HG02678 (cell line): ENCODE measurements around the gene LAMB3.

ENCODE experiments used
- ATAC-seq: cut with Tn5 transposase; IDR thresholded peaks from one replicate; pipeline ENCODE4 v1.9.1; 2021; ENCODE audit warnings: mild to moderate bottlenecking, moderate library complexity; ENCODE audit not compliant: unreplicated experiment

LAMB3 gene

DNA sequence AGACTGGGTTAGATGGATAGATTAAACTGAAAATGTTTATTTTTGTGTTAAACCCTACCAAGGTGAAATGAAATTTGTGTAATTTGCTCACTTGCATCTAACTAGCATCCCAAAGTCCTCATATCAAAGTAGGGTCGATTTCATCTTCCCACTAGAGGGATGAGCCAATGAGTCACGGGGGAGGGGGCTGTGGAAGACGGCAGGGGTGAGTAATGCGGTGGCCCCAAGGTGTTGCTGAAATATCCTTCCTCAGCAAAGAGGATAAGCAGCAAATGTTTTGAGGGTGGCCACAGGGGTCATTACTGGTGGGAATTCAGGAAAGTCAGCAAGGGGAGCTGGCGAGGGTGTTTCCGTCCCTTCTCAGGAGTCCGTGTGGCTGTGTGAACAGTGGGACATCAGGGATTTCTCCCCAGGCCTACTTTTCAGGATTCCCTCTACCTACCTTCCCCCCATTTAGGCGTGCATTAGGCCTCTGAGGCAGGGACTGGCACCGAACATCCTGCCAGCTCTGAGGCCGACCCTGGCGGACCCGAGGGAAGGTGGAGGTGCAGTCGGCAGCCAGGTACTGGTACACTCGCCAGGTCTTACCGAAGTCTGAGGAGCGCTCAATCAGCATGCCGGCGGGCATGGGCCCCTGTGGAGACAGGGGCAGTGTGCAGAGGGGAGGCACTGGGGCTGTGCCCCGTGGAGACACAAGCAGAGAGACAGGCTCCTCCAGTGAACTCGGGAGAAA lies 18.1 kb downstream of the LAMB3 start:
- ATAC-seq, result no peak

DNA sequence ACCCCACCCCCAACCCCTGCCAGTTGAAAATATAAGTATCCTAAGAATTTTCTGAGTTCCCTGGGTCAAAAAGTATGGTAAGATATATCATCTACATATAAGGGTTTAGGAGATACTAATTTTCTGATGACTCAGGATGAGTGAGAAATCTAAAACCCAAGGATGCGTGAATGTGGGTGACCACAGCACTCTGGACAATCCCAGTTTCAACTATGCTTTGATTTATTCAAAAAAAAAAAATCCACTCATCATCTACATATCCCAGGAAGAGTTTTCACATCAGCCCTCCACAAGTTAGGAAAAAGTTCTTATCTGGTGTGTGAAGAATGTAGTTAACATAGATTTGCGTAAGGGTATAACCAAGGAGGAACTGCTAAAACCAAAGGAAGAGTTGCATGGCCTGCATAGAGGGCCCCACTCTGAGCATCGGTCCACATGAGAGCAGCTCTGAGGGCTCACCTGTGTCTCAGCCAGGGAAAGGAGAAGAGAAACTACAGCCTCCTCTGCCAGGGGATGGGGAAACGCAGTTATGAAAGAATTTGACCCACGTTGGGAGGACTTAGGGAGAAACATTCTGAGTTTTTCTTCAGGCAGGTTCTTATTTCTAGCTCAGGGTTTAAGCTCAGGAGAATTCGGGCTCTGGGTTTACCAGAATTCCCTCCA lies 18.8 kb downstream of the LAMB3 start:
- ATAC-seq, result no peak

DNA sequence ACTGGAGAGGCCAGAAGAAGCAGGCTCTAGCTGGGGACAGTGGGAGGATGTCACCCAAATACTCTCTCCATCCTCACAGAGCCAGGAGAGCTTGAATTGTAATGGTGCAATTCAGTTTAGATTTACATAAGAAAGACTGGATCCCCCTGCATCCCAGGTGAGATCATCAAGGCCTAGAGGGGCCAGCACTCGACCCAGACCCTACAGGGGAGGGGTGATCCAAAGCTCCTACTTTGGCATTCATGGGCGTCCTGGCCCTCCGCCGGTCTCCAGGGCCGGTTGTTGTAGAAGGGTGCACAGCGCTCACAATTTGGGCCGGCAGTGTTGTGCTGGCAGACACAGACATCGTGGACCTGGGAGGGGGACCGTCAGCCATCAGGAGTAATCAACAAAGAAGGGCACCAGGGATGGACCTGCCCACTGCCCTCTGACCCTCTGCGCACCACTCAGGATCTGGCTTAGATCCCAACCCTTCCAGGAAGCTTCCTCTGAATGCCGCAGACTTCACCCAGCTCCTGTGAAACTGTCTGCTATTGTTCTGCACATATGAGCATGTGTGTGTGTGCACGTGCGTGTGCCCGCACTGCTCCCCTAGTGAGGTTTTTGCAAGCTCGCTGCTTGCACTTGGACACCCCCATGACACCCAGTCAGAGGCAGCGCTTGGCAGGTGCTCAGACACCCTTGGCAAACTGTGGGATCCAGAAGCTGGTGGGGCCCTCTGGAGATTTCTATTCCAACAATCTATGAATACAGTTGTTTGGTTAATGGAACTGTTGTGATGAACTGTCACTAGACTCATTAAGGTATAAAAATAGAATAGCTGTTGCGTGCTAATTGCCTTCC lies 21.6 kb downstream of the LAMB3 start:
- no peak for ATAC-seq

DNA sequence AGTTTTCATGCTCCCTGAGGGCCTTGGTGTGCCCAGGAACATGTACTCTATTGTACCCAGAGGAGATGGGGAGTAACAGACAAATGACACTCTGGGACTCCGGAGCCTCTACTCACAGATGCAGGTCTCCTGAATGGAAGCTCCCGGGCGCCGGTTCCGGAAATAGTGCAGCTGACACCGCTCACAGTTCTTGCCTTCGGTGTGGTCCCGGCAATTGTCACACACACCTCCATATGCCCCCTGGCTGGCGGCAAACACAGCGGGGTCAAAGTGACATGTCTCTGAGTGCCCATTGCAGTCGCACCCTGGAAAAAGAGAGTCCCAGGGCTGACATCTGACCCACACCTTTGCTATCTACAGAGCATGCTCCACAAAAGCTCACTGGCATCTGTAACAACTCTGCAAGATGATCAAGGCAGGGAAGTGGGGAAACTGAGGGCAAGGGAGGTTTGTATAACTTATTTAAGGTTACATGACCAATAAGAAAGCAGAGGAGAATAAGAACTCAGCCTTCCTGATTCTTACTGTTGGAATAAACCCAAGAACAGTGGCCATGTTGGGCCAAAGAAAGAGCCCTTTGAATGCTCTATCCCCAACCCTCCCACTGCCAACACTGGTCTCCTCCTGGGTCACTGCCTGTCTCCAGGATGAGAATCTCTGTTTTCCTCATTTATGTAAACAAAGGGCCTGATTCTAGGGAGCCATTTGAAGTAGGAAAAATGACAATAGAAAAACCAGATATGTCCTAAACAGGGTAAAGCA lies 22.4 kb downstream of the LAMB3 start:
- ATAC-seq, result no peak

DNA sequence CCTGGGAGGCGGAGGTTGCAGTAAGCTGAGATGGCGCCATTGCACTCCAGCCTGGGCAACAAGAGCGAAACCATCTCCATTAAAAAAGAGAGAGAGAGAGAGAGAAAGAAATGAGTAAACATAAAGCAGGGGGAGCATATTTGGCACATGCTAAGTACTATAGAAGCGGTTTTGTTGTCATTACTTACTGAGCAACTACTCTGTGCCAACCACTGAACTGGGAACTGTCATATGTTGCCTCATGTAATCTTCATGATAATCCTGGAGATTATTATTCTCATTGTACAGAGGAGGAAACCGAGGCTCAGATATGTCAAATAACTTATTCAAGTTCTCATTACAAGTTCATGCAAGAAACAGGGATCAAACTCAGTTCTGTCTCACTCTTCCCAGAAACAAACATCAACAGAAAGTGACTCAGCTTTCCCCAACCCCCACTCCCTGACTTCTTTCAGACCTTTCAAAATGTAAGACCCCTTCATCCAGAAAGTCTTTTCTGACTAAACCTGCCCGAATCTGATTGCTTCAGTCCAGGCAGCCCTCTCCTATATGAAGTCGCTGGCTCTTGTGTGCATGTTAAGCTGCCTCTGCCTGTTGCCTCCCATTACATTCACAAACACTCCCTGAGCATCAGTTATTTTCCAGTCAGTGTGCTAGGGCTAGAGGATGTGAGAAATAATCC lies 23.5 kb downstream of the LAMB3 start:
- no peak for ATAC-seq

DNA sequence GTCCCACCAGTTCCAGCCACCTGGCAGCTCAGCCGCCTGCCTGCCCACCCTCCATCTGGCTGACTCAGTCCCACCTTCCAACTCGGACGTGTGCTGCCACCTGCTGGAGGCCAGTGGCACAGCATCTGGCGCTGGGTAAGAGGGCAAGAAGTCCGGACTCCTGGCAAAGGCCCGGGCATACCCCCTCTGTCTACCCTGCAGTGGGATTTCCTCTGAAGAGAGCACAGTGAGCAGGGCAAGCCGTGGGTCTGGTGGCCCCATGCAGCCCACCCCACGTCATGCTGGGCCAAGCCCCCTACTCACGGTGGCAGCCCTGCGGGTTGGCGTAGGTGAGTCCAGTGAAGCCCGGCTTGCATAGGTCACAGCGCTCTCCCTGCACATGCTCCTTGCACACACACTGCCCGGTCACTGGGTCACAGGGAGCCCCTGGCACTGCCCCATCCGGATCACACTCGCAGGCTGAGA lies 24.5 kb downstream of the LAMB3 start:
- peak; percentile 86 for ATAC-seq

DNA sequence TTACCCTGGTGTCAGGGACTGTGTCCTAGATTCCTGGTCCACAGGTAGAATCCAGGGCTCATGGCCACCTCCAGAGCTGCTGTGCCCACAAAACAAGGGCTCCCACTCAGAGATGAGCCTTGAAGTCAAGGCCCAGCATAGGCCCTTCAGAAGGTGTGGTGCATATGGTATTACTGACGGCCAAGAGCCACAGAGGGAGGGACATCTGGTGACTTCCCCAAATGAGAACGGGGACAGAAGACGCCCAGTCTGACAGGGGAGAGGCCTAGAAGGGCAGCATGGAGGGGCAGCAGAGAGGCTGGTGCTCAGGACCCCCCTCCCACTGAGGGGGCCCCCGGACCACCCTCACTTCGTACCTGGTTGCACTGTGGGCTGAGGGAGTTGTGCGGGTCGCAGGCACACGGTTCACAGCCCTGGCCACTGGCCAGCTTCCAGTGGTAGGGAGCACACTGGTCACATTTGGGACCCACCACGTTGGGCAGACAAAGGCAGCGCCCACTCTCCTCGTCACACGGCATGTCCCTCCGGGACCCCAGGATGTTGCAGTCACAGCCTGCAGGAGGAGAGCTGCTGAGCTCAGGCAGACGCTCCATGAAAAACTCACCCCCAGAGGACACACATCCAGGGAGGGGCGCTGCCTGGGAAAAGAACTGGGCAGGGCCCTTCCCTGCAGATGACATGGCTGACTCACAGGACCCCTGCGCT lies 25.0 kb downstream of the LAMB3 start:
- ATAC-seq, result no peak

DNA sequence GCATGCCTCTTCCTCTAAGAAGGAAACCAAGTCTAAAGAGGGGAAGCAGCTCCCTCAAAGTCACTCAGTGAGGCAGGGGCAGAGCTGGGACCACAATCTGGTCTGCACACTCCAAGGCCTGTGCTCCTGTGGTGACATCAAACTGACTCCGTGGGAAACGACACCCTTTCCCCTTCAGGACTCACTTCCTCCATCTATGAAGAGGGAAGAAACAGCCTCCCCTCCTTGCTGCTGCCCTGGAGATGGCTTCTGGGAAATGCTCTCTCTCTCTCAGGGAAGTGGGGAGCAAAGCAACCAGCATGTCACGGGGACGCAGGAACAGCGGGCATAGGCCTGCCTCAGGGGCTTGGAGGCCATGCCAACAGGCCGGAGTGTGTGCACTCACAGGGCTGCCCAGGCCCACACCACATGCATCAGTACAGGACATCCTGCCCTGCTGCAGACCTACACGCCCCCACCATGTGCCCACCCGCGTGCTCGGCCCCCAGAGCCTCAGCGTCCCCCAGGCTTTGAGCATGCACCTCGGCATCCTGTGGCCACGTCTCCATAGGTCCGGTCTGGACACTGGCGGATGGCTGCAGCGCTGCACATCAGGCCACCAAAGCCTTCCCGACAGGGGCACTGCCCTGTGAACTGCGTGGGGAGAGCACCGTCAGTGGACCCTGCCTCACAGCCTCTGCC lies 25.7 kb downstream of the LAMB3 start:
- no peak for ATAC-seq

DNA sequence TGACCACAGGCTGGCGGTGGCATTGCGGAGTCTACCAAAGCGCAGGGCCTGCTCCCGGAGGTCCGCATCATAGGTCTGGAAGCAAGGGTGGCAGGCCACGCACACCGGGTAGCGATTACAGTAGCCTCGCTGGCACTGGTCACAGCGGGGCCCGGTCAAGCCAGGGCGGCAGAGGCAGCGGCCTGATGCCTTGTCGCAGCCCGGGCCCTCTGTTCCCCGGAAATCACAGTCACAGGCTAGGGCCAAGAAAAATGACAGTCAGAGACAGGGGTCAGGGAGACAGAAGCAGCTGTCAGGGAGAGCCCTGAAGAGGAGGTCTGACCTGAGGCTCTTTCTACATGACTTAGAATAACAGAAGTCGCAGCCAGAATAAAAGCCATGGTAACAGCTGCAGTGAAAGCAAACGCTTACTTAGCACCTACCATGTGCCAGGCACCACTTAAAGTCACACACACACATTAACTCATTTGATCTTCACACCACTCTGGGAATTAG lies 26.4 kb downstream of the LAMB3 start:
- no peak for ATAC-seq

DNA sequence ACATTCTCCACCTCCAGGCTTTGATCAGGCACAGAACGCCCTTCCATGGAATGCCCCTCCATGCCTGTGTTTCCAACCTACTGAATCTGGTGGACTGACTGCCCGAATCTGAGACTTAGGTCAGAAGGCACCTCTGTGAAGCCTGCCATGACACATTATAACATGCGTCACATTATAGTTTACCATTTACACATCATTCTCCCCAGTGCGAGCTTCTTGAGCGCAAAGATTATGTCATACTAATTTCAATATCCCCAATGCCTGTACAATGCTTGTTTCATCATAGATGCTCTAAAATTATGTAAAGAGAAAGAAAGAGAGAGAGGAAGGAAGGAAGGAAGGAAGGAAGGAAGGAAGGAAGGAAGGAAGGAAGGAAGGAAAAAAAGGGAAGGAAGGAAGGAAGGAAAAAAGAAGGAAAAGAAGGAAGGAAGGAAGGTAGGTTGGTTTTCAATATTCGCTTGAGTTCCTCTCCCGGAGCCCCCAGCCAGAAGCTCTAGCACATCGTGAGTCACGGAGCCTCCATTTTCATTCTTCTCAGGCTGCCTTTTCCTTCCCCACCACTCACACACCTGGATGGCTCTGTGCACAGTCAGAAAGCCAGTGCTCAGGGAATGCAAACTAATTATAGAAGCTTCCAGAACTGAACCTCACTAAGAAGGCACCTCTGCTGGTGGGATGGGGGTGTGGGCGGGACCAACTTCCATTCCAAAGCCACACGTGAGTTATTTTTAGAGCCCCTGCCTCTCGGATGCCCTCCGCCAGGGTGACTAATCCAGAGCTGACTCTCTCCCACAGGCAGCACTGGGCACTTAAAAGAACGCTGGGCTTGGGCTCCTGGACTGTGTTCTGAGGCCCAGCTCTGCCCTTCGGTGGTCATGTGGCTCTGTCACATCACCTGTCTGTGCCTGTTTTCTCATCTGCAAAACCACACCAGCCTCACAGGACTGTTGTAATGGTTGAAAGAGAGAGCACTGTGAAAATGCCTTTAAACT lies 27.4 kb downstream of the LAMB3 start:
- ATAC-seq, result no peak

DNA sequence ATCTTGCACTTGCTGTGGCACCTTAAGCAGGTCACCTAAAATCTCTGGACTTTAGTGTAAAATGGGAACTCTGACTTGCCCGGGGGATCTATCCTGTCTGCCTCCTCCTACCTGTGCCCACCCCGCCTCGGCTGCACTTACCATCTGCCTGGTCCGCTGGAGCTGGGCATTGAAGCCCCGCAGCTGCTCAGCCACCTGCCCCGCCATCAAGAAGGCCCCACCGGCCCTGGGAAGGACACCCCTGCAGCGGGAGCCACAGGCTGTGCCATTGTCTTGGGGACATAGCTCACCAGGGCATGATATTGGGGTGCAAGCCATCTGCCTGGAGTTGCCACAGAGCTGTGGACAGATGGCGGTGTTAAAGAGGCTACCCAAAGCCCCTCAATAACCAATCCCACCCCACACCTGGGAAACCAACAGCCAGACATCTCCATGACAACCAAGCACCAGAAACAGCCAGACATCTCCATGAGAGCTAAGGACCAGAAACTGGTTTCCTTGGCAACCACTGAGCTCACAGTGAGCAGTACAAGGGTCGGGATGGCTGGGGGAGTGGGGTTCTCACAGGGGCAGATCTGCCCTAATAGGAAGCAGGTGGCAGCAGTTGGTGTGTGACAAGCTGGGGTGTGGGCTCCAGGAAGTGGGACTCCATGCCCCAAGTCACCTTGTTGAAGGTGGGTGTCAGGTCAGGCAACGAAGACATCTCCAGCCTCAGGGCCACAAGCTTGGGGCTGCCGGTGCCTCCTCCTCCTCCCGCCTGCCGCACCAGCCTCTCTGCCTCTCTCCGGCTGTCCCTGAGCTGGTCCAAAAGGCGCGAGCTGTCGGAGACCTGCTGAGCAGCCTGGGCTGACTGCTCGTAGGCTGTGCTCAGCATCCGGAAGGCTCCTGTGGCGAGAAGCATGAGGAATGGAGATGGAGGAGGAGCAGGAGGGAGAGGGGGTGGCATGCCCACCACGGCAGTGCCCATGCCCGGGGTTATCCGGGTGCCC lies 29.1 kb downstream of the LAMB3 start:
- ATAC-seq, result no peak

DNA sequence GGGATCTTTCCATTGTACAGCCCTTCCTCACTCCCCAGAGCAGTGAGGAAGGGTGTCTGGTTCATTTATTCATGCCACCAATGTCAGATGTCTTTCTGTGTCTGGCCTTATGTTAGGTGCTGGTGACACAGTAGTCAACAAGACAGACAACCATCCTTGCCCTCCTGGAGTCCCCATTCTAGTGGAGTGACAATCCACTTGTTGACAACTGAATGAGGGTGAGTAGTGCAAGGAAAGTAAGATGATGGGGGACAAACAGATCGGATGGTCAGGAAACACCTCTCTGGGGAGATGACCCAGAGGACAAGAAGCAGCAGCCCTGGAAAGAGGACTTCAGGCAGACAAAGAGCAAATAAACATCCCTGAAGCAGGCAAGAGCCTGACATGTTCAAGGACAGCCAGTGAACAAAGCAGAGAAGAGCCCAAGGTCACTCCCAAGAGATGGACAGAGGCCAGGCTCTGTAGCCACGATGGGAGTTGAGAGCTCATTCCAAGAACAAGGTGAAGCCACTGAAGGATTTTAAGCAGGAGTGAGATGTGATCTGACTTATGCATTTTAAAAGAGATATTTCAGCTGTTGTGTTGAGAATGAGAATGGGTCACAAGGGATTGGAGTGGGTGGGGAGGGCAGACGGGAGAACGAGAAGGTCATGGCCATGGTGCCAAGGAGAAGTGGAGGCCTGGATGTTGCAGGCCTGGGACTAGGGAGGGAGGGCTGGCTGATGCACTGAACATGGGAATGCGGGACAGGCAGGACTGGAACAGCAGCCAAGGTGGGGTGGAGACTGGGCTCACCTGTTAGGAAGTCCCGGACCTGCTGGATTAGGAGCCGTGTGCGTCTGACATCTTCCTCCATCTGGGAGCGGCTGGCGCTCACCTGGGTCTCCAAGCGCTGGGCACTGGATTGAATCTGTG lies 30.2 kb downstream of the LAMB3 start:
- no peak for ATAC-seq

DNA sequence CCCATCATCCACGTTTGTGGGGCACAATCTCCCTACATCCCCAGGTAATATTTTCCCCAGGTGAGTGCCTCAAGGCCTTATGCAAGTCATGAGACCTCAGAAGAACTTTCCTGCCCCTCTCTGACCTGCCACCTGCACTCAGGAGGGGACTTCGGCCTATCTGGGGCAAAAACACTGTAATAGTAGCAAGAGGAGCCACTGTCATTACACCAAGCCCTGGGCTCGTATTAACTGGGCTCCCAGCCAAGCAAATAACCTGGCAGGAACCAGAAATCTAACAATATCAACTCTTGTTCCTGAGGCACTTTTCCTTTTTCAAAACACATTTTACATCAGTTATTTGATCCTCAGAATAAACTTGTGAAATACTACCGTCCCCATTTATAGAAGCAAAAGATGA lies 30.9 kb downstream of the LAMB3 start:
- ATAC-seq, result no peak

DNA sequence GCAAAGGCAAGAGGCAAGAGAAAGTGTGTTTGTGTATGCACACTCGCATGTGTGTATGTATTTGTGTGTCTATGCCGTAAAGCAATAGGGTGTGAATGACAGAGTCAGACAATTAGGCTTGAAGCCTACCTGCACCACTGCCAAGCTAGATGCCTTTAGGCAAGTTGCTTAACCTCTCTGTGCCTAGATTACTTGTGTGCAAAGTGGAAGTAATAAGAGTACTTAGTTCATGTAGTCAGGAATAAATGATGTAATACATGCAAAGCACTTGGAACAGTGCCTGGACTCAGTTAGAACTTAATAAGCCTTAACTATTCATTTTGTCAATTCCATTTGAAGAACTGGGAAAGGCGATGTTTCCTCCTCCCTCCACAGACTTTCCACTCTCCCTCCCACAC lies 31.7 kb downstream of the LAMB3 start:
- no peak for ATAC-seq

DNA sequence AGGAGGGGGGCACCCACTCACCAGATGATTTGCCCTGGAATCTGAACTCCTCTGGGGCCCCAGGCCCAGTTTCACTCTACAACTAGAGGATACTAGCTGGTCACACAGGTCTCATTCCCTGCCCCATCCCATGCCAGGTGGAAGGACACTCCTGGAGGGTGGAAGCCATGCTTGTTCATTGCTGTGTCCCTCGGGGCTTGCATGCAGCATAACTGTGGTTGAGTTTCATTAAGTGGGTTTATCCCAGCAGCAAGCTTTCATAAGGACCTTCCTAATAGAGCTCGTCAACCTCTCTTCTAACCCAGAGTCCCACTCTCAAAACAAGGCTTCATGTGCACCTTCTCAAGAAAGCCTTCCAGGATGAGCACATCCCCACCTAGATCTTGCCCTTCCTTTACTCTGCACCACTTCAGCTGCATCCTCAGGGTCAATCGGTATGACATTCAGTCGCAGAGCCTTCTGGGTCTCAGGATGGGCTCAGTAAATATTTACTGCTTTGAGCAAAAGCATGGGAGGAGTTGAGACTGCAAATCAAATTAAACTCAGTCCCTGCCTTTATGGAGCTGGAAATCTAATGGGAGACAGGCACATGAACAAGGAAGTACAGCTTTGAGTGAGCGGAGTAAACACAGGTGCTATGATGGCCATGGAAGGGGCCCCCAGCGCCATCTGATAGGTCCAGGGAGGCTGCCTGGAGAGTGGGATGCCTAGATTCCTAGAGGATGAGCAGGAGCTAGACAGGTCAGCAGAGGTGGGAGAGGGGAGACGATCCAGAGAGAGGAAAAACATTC lies 32.3 kb downstream of the LAMB3 start:
- no peak for ATAC-seq
